ENCODE measurements around the gene LPIN1.

Gene LPIN1

DNA sequence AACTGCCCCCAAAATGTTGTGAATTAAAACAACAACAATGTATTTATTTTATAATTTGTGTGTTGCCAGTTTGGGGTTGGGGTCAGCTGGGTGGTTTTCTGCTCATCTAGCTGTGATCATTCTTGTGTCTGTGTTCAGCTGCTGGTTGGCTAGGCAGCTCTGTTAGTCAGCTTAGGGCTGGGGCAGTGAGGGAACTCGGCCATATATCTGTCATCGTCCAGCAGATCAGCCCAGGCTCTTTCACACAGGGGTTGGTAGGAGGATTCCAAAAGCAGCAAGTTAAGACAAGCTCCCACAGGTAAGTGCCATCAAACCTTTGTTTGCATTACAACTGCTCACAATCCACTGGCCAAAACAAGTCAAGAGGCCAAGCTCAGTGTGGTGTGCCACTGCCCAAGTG is 121.5 kb downstream of the LPIN1 start:
- DNase-seq (ENCODE audit: low spot score) = no peak

DNA sequence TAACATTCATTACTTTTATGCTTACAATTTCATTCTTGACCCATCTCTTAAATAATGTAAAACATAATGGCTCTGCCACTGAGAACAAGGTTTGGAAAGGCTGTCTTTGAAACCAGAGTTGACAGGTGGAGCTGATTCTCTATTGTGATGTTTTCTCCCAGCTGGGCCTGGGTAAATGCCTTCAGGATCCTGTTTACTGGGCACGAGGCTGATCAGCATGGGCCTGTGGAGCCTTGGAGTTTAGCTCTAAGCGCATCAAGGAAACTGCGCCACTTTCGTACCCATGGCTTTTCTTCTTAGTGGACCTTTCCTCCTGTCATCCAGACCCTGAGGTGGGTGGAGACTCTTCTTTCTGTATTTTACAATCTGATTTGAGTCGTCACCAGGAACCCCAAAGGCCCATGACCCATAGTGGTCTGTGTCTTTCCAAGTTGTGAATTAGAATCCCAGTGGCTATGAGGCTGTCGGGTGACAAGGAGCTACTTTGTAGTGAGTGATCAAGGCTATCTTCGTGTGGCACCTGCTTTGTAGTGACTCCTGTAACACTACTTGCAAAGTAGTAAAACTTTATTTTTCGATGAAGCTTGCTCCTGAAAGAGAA is 123.1 kb downstream of the LPIN1 start:
- DNase-seq (ENCODE audit: low spot score) = no peak

GRCh38 chr2:11870064-11870463 is 123.6 kb downstream of the LPIN1 start:
- DNase-seq (ENCODE audit: low spot score) = no peak

DNA sequence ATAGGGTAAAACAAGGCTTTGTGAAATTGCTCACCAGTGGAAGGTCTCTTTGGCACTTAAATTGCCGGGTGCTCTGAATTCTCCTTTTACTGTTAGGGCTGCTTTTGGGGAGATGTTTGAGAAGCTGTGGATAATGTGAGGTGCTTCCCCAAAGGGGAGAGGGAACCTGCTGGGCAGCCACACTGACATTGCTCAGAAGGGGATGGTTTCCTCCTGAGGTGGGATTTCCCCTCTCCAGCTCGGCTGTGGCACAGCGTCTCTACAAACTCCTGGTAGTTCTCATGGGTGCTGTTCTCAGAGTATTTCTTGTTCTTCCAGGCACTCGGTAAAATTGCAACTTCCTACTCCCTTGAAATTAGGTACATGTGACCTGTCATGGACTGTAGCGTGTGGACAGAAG is 124.2 kb downstream of the LPIN1 start:
- DNase-seq (ENCODE audit: low spot score) = no peak

- no peak for DNase-seq (ENCODE audit: low spot score)
Observed at GRCh38 chr2:11871421-11871820, 125.0 kb downstream of the LPIN1 start.

- no peak for DNase-seq (ENCODE audit: low spot score)
Observed at GRCh38 chr2:11872247-11872947, 126.0 kb downstream of the LPIN1 start.

- no peak for DNase-seq (ENCODE audit: low spot score)
Observed at GRCh38 chr2:11872948-11873269, 126.5 kb downstream of the LPIN1 start.

- no peak for DNase-seq (ENCODE audit: low spot score)
Observed at GRCh38 chr2:11873356-11874154, 127.1 kb downstream of the LPIN1 start.

GRCh38 chr2:11874861-11875260 is 128.4 kb downstream of the LPIN1 start:
- DNase-seq (ENCODE audit: low spot score) = no peak

DNA sequence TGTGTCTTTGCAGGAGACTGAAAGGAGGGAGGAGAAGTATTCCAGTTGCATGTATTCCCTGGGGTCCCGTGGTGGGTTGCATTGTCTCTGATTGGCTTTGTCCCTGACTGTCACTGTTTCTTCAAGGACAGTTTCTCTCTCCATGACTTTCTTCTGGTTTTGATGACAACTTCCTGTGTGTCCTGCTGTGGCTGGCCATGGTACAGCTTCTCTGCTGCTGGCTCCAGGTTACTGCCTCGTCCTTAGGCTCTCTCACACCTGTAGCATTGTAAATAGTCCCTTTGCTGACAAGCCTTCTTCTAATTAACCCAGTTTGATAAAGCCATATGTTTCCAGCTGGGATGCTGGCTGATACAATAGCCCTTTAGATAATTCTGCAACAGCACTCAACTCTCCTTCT is 129.0 kb downstream of the LPIN1 start:
- DNase-seq (ENCODE audit: low spot score) = no peak

- no peak for DNase-seq (ENCODE audit: low spot score)
Observed at GRCh38 chr2:11876436-11876835, 130.0 kb downstream of the LPIN1 start.

- no peak for DNase-seq (ENCODE audit: low spot score)
Observed at GRCh38 chr2:11876889-11877288, 130.5 kb downstream of the LPIN1 start.
